Stimulated activated naive CD8-positive, alpha-beta T cell treated with anti-CD3 and anti-CD28 coated beads, Interleukin-15, Interleukin-2, amounts not matched to agents 100 ng/mL and 50 ng/mL, for 24 hours (primary cell): ENCODE results near the gene LSM12.
"Not testable (repeated sequence)": the region's sequence is repeated elsewhere in the genome, so short reads cannot be mapped to it uniquely, and the experiment has no call there.

ENCODE experiments used
- H3K27ac Mint-ChIP-seq: one replicate; pipeline ENCODE4 v1.8.0; 2021; ENCODE audit warnings: mild to moderate bottlenecking, mixed read lengths
- H3K27me3 Mint-ChIP-seq: one replicate; pipeline ENCODE4 v1.8.0; 2021; ENCODE audit warnings: mixed read lengths
- H3K36me3 Mint-ChIP-seq: one replicate; pipeline ENCODE4 v1.8.0; 2021; ENCODE audit warnings: low read depth, mixed read lengths
- H3K4me1 Mint-ChIP-seq: one replicate; pipeline ENCODE4 v1.8.0; 2021; ENCODE audit warnings: low read depth, mixed read lengths
- H3K4me3 Mint-ChIP-seq: one replicate; pipeline ENCODE4 v1.8.0; 2021; ENCODE audit warnings: mild to moderate bottlenecking, mixed read lengths
- H3K9me3 Mint-ChIP-seq: one replicate; pipeline ENCODE4 v1.8.0; 2021; ENCODE audit warnings: mixed read lengths

The LSM12 gene

GRCh38 chr17:44071198-44071520 lies 4.7 kb upstream of the LSM12 start:
- Mint-ChIP-seq H3K36me3 (peaks cover 4% of the 10 kb centered on the region), H3K4me1 (peaks cover 36% of the 10 kb centered on the region), H3K27me3 (no peaks in the 10 kb centered on the region), H3K27ac (peak overlapping the region; percentile 90), H3K4me3 (peak overlapping the region; percentile 89), H3K9me3 (no peaks in the 10 kb centered on the region)

GRCh38 chr17:44070455-44071197 lies 4.2 kb upstream of the LSM12 start, which contains the start of gene G6PC3:
G6PC3 (plus strand) TSS chr17:44070735; CDS start chr17:44070966, 231 bp downstream.
- Mint-ChIP-seq H3K27me3 (no peaks in the 10 kb centered on the region), H3K27ac (peak within 1 kb of the TSS; percentile 90), H3K4me1 (peaks cover 40% of the 10 kb centered on the region)

GRCh38 chr17:44069974-44070454 lies 3.5 kb upstream of the LSM12 start:
- H3K4me1 Mint-ChIP-seq, result peaks cover 46% of the 10 kb centered on the region

More at GRCh38 chr17:44070455-44071197, 4.2 kb upstream of the LSM12 start, which contains the start of gene G6PC3:
- H3K4me3 Mint-ChIP-seq, result peak within 1 kb of the TSS; percentile 89
- no peaks in the 10 kb centered on the region for H3K9me3 Mint-ChIP-seq
- peaks cover 3% of the 10 kb centered on the region for H3K36me3 Mint-ChIP-seq

GRCh38 chr17:44067545-44067940 lies 1.1 kb upstream of the LSM12 start:
- H3K27me3 Mint-ChIP-seq, result no peaks in the 10 kb centered on the region
- H3K4me3 Mint-ChIP-seq, result peak overlapping the region; percentile 98
- peaks cover 60% of the 10 kb centered on the region for H3K4me1 Mint-ChIP-seq
- peaks cover 24% of the 10 kb centered on the region for H3K36me3 Mint-ChIP-seq
- no peaks in the 10 kb centered on the region for H3K9me3 Mint-ChIP-seq
- H3K27ac Mint-ChIP-seq, result no peak overlapping the region

More at GRCh38 chr17:44069974-44070454, 3.5 kb upstream of the LSM12 start:
- no peaks in the 10 kb centered on the region for H3K9me3 Mint-ChIP-seq
- peak overlapping the region; percentile 90 for H3K27ac Mint-ChIP-seq
- H3K4me3 Mint-ChIP-seq, result peak overlapping the region; percentile 89
- peaks cover 6% of the 10 kb centered on the region for H3K36me3 Mint-ChIP-seq
- no peaks in the 10 kb centered on the region for H3K27me3 Mint-ChIP-seq

- Mint-ChIP-seq H3K4me3 (peak overlapping the region; percentile 98), H3K27me3 (no peaks in the 10 kb centered on the region), H3K9me3 (no peaks in the 10 kb centered on the region), H3K4me1 (peaks cover 52% of the 10 kb centered on the region), H3K27ac (peak overlapping the region; percentile 98), H3K36me3 (peaks cover 38% of the 10 kb centered on the region)
Observed at GRCh38 chr17:44065668-44066203, 735 bp downstream of the LSM12 start.

- Mint-ChIP-seq H3K4me3 (peak overlapping the region; percentile 98), H3K36me3 (peaks cover 54% of the 10 kb centered on the region), H3K9me3 (no peaks in the 10 kb centered on the region), H3K4me1 (peaks cover 53% of the 10 kb centered on the region), H3K27me3 (no peaks in the 10 kb centered on the region), H3K27ac (peak overlapping the region; percentile 74)
Observed at GRCh38 chr17:44063704-44064639, 2.5 kb downstream of the LSM12 start.

GRCh38 chr17:44062871-44063270 lies 3.6 kb downstream of the LSM12 start:
- peaks cover 59% of the 10 kb centered on the region for H3K36me3 Mint-ChIP-seq
- H3K27me3 Mint-ChIP-seq, result no peaks in the 10 kb centered on the region
- no peak overlapping the region for H3K4me3 Mint-ChIP-seq
- H3K4me1 Mint-ChIP-seq, result peaks cover 53% of the 10 kb centered on the region
- H3K27ac Mint-ChIP-seq, result no peak overlapping the region
- no peaks in the 10 kb centered on the region for H3K9me3 Mint-ChIP-seq

- no peak overlapping the region for H3K27ac Mint-ChIP-seq
- H3K4me3 Mint-ChIP-seq, result no peak overlapping the region
- H3K36me3 Mint-ChIP-seq, result peaks cover 59% of the 10 kb centered on the region
- H3K4me1 Mint-ChIP-seq, result peaks cover 42% of the 10 kb centered on the region
- H3K9me3 Mint-ChIP-seq, result no peaks in the 10 kb centered on the region
- no peaks in the 10 kb centered on the region for H3K27me3 Mint-ChIP-seq
Observed at GRCh38 chr17:44061446-44061845, 5.0 kb downstream of the LSM12 start.

- no peak overlapping the region for H3K4me3 Mint-ChIP-seq
- peaks cover 57% of the 10 kb centered on the region for H3K36me3 Mint-ChIP-seq
- no peaks in the 10 kb centered on the region for H3K9me3 Mint-ChIP-seq
- no peaks in the 10 kb centered on the region for H3K27me3 Mint-ChIP-seq
- H3K27ac Mint-ChIP-seq, result no peak overlapping the region
- peaks cover 36% of the 10 kb centered on the region for H3K4me1 Mint-ChIP-seq
Observed at GRCh38 chr17:44059101-44059892, 7.2 kb downstream of the LSM12 start.

GRCh38 chr17:44053125-44053872 lies 13.2 kb downstream of the LSM12 start:
- Mint-ChIP-seq H3K4me1 (peaks cover 6% of the 10 kb centered on the region), H3K9me3 (no peaks in the 10 kb centered on the region), H3K27ac (no peak overlapping the region), H3K36me3 (peaks cover 32% of the 10 kb centered on the region), H3K4me3 (no peak overlapping the region), H3K27me3 (no peaks in the 10 kb centered on the region)

- no peak overlapping the region for H3K4me3 Mint-ChIP-seq
- H3K4me1 Mint-ChIP-seq, result peaks cover 2% of the 10 kb centered on the region
- no peak overlapping the region for H3K27ac Mint-ChIP-seq
- no peaks in the 10 kb centered on the region for H3K27me3 Mint-ChIP-seq
- H3K36me3 Mint-ChIP-seq, result peaks cover 44% of the 10 kb centered on the region
- H3K9me3 Mint-ChIP-seq, result no peaks in the 10 kb centered on the region
Observed at GRCh38 chr17:44049294-44050060, 17.0 kb downstream of the LSM12 start.

- peaks cover 40% of the 10 kb centered on the region for H3K36me3 Mint-ChIP-seq
- not testable (repeated sequence) for H3K9me3 Mint-ChIP-seq, H3K4me3 Mint-ChIP-seq, H3K4me1 Mint-ChIP-seq, H3K27ac Mint-ChIP-seq, H3K27me3 Mint-ChIP-seq
Observed at GRCh38 chr17:44046893-44047292, 19.6 kb downstream of the LSM12 start.

- peaks cover 11% of the 10 kb centered on the region for H3K4me1 Mint-ChIP-seq
- H3K27ac Mint-ChIP-seq, result no peak overlapping the region
- peaks cover 50% of the 10 kb centered on the region for H3K36me3 Mint-ChIP-seq
Observed at GRCh38 chr17:44045486-44045885, 21.0 kb downstream of the LSM12 start.

More at GRCh38 chr17:44045486-44045885, 21.0 kb downstream of the LSM12 start:
- H3K27me3 Mint-ChIP-seq, result no peaks in the 10 kb centered on the region
- no peak overlapping the region for H3K4me3 Mint-ChIP-seq
- no peaks in the 10 kb centered on the region for H3K9me3 Mint-ChIP-seq
